Tibial nerve (tissue), 4 donors: ENCODE data around the gene CHST12. TPM values are rescaled to one million over a fixed set of nuclear protein-coding genes. Genes with fewer than 3 reads are reported as not detected.
"Not testable (repeated sequence)": the region's sequence is repeated elsewhere in the genome, so short reads cannot be mapped to it uniquely, and the experiment has no call there.

Source experiments
- DNase-seq, 2 donors: peaks; one replicate each; pipeline ENCODE4 v3.0.0-alpha.2; 2019; ENCODE audit warnings: low spot score in 2 of 2
- H3K27ac ChIP-seq, 4 donors: fragments of 200-600 bp; sonication (generic) in 3 of 4; one replicate each; pipeline ENCODE4 v1.5.1; 2017 to 2019; ENCODE audit warnings: mild to moderate bottlenecking in 1 of 4
- H3K27me3 ChIP-seq, 2 donors: fragments of 200-600 bp; sonication (generic) in 1 of 2; one replicate each; pipeline versions ENCODE4 v1.5.1 to v1.6.0; 2017 to 2019
- H3K36me3 ChIP-seq, 3 donors: fragments of 200-600 bp; sonication (generic); one replicate each; pipeline ENCODE4 v1.5.1; 2018 to 2019
- H3K4me1 ChIP-seq, 4 donors: fragments of 200-600 bp; sonication (generic) in 3 of 4; one replicate each; pipeline ENCODE4 v1.5.1; 2017 to 2019
- H3K4me3 ChIP-seq, 4 donors: fragments of 200-600 bp; sonication (generic) in 3 of 4; one replicate each; pipeline ENCODE4 v1.5.1; 2017 to 2019; ENCODE audit warnings: mild to moderate bottlenecking in 1 of 4, moderate library complexity in 1 of 4
- H3K9me3 ChIP-seq, 4 donors: fragments of 200-600 bp; sonication (generic) in 3 of 4; one replicate each; pipeline ENCODE4 v1.5.1; 2017 to 2019
- EP300 ChIP-seq, 2 donors: sonication (generic); formaldehyde crosslinking; IDR thresholded peaks; one replicate each; pipeline ENCODE4 v1.6.1; 2017; ENCODE audit warnings: antibody characterized with exemption in 2 of 2, mild to moderate bottlenecking in 1 of 2
- POLR2A ChIP-seq, 2 donors: fragments of 450-650 bp; IDR thresholded peaks; one replicate each; pipeline ENCODE4 v1.6.1; 2017; ENCODE audit warnings: antibody characterized with exemption in 2 of 2, mild to moderate bottlenecking in 2 of 2, moderate library complexity in 2 of 2
- WGBS, 2 donors: methylation state at CpG; one replicate each; pipeline ENCODE4 v1.1.5; 2018; 5-methylcytosine and 5-hydroxymethylcytosine counted together
- total RNA-seq, 4 donors: library from RNA; depleted of rRNA; stranded (reverse); fragments of >200 nt; gene quantifications; one replicate each; pipeline ENCODE4 v1.1.0, GENCODE V29; 2016
- TF ChIP-seq, protein P1 (sequence below), 5 experiments: fragments of 200-600 bp in 3 of 5; fragments of 450-650 bp in 2 of 5; sonication (generic) in 3 of 5; IDR thresholded peaks; one replicate each; pipeline ENCODE4 v1.5.1; 2016 to 2019; ENCODE audit warnings: antibody characterized with exemption in 5 of 5, mild to moderate bottlenecking in 3 of 5, moderate library complexity in 2 of 5

Gene CHST12
- total RNA-seq, 4 donors from 2014 or later: 21.0 to 29.9 (median 29.3) TPM

DNA sequence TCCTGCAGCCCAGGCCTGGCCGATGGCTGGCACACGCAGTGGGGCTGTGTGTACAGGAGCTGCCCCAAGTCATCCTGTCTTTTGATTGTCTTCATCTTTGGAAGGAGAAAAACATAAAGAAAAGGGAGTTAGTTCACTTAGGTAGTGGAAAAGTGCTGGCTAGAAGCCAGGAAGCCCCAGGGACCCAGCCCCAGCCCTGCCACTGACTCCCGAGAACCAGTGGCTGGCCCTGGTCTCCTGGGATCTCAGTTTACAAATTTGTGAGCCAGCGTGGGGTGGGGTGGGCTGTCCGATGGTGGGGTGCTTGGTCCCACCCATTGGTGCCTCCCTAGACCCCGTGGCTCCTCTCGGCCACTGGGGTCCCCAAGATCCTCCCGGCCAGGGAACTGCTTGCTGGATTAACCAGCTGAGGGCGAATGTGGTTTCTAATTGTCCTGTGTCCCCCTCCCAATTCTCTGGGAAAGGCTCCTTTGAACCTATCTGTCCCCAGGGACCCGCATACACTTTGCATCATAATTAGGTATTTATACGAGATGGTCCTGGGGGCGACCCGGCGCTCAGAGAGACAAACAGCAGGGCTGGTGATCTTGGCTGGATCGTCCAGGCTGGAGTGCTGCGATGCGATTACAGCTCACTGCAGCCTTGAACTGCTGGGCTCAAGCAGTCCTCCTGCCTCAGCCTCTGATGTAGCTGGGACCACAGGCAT is 16.3 kb upstream of the CHST12 start:
- WGBS, 2 donors: 73 to 84% methylated on average over 15 to 17 of the region's 17 CpGs
- no peaks in the 10 kb centered on the region for H3K27me3 ChIP-seq
- H3K36me3 ChIP-seq: peaks cover 0 to 42% (median 0%) of the 10 kb centered on the region in 3 donors
- no peak overlapping the region for H3K4me3 ChIP-seq
- no peak for TF ChIP-seq POLR2A (IDR thresholded peaks at IDR 0.05)
- TF ChIP-seq, protein P1, sequence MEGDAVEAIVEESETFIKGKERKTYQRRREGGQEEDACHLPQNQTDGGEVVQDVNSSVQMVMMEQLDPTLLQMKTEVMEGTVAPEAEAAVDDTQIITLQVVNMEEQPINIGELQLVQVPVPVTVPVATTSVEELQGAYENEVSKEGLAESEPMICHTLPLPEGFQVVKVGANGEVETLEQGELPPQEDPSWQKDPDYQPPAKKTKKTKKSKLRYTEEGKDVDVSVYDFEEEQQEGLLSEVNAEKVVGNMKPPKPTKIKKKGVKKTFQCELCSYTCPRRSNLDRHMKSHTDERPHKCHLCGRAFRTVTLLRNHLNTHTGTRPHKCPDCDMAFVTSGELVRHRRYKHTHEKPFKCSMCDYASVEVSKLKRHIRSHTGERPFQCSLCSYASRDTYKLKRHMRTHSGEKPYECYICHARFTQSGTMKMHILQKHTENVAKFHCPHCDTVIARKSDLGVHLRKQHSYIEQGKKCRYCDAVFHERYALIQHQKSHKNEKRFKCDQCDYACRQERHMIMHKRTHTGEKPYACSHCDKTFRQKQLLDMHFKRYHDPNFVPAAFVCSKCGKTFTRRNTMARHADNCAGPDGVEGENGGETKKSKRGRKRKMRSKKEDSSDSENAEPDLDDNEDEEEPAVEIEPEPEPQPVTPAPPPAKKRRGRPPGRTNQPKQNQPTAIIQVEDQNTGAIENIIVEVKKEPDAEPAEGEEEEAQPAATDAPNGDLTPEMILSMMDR (IDR thresholded peaks at IDR 0.05): no peak
- no peaks in the 10 kb centered on the region for H3K9me3 ChIP-seq
- no peak overlapping the region for H3K27ac ChIP-seq
- peaks cover 0 to 14% (median 3%) of the 10 kb centered on the region in 4 donors for H3K4me1 ChIP-seq
- no peak for DNase-seq

DNA sequence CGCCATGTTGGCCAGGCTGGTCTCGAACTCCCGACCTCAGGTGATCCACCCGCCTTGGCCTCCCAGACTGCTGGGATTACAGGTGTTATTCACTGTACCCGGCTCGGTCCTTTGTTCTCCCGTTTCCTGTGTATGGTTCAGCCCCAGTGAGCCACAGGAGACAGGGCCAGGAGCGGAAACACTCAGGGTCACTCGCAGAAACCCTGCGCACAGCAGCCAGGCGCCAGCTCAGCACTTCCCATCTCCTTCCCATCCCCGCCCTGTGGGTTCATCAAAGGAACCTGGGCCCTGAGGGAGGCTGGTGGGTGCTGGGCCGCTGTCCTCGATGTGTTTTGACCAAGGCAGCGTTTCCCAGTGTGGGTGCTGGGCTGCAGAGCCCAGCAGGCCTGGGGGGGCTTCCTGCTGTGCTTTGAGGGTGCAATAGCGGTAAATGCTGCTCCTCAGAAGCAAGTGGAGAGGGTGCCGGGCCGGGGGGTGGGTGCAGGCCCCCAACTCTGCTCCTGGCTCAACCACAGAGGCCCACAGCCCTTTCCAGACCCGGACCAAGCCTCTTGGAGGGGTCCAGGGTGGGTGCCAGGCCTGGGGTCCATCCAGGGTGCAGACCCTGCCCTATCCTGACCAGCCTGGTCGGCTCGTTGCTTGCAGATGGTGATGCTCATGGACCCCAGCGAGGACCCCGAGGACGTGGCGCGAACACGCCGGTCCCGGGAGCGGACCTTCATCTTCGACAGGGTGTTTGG is 15.3 kb upstream of the CHST12 start:
- Histone ChIP-seq H3K27me3 (no peaks in the 10 kb centered on the region), H3K36me3 (peaks cover 0 to 32% (median 0%) of the 10 kb centered on the region in 3 donors), H3K27ac (peak overlapping the region in 1 of 4 donors; percentile 2), H3K4me1 (peaks cover 0 to 14% (median 3%) of the 10 kb centered on the region in 4 donors), H3K4me3 (no peak overlapping the region), H3K9me3 (no peaks in the 10 kb centered on the region)
- DNase-seq: no peak
- 90 to 95% methylated on average over 18 to 20 of the region's 31 CpGs for WGBS, 2 donors
- TF ChIP-seq EP300 (IDR thresholded peaks at IDR 0.05): no peak
- TF ChIP-seq, protein P1 (IDR thresholded peaks at IDR 0.05): no peak
- TF ChIP-seq POLR2A (IDR thresholded peaks at IDR 0.05): no peak

DNA sequence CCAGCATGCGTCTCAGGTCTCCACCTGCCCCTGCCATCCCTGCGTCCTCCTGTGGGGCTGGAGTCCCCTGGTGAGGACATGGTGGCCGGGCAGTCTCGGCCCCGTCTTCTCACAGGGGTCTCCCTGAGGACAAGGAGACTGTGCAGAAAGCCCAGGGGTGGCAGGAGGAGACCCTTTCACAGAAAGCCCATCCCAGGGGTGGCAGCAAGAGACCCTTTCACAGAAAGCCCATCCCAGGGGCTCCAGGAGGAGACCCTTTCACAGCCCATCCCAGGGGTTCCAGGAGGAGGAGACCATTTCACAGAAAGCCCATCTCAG is 14.8 kb upstream of the CHST12 start:
- no peaks in the 10 kb centered on the region for H3K9me3 ChIP-seq
- H3K4me3 ChIP-seq: no peak overlapping the region
- H3K36me3 ChIP-seq: peaks cover 0 to 27% (median 0%) of the 10 kb centered on the region in 3 donors
- no peak overlapping the region for H3K27ac ChIP-seq
- no peak for TF ChIP-seq POLR2A (IDR thresholded peaks at IDR 0.05)
- TF ChIP-seq, protein P1 (IDR thresholded peaks at IDR 0.05): no peak
- TF ChIP-seq EP300 (IDR thresholded peaks at IDR 0.05): no peak
- no peaks in the 10 kb centered on the region for H3K27me3 ChIP-seq
- H3K4me1 ChIP-seq: peaks cover 0 to 14% (median 3%) of the 10 kb centered on the region in 4 donors
- DNase-seq: no peak
- no CpG with 5 or more reads among the region's 5 CpGs for WGBS, 2 donors

DNA sequence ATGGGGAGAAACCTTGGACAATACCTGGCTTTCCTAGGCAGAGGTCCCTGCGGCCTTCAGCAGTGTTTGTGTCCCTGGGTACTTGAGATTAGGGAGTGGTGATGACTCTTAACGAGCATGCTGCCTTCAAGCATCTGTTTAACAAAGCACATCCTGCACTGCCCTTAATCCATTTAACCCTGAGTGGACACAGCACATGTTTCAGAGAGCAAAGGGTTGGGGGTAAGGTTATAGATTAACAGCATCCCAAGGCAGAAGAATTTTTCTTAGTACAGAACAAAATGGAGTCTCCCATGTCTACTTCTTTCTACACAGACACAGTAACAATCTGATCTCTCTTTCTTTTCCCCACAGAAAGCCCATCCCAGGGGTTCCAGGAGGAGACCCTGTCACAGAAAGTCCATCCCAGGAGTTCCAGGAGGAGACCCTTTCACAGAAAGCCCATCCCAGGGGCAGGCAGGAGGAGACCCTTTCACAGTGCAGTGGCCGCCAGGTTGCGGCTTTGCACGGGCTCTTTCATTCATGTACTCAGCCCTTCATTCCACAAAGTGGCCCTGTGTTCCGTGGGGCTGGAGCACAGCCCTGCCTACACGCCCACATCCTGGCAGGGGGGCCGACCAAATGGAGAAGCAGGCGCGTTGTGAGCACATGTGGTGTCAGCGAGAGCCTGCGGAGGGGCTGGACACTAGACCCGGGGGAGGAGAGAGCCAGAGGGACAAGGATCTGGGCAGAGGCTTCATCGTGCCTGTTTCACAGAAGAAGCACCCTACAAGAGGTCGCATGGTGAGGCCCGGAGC is 13.2 kb upstream of the CHST12 start:
- not testable (repeated sequence) for H3K9me3 ChIP-seq, H3K4me3 ChIP-seq, H3K27me3 ChIP-seq
- DNase-seq: peak in 1 of 2 donors; percentile 36
- peaks cover 0 to 14% (median 3%) of the 10 kb centered on the region in 4 donors for H3K4me1 ChIP-seq
- WGBS, 2 donors: 22 to 29% methylated on average over 13 to 16 of the region's 16 CpGs
- peak overlapping the region in 1 of 4 donors; percentile 54 for H3K27ac ChIP-seq
- peaks cover 0 to 12% (median 0%) of the 10 kb centered on the region in 3 donors for H3K36me3 ChIP-seq
- peak in 1 of 2 donors; percentile 49 for TF ChIP-seq EP300 (IDR thresholded peaks at IDR 0.05)

DNA sequence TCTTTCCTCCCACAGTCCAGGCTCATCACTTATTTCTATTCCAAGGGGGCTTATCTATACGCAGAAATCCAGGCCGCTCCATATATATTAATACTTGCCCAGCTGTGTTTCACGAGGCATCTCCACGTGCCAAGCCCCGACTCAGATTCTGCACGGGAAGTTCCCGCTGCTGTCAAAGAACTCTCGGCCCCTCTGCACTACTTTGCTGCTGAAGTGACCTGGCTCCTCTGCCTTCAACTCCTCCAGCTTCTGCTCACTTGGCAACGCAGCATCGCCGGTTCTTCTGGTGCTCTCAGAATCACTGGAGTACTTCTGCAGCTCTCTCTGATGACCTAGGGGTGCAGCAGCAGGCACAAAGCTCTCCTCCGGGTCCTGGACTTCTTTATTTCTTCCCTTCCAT is 9.7 kb upstream of the CHST12 start:
- WGBS, 2 donors: 60 to 61% methylated on average over 12 of the region's 12 CpGs

More for the DNA sequence above, 9.7 kb upstream of the CHST12 start:
- Histone ChIP-seq H3K9me3 (no peaks in the 10 kb centered on the region), H3K27ac (no peak overlapping the region), H3K4me1 (peaks cover 0 to 14% (median 3%) of the 10 kb centered on the region in 4 donors), H3K36me3 (peaks cover 0 to 2% (median 0%) of the 10 kb centered on the region in 3 donors), H3K4me3 (no peak overlapping the region), H3K27me3 (no peaks in the 10 kb centered on the region)
- DNase-seq: no peak
- TF ChIP-seq POLR2A (IDR thresholded peaks at IDR 0.05) (no peak), EP300 (IDR thresholded peaks at IDR 0.05) (no peak)
- TF ChIP-seq, protein P1 (IDR thresholded peaks at IDR 0.05): no peak
